Measurements from ENCODE around the gene LYPD6B. TPM values are rescaled to one million over a fixed set of nuclear protein-coding genes. Genes with fewer than 3 reads are reported as not detected.

Gene LYPD6B
- total RNA-seq, 4 donors from 2014 or later, result 0.49 to 0.54 TPM; not detected in 2

GRCh38 chr2:149041482-149041881, 3.0 kb downstream of the LYPD6B start:
- no peak for ATAC-seq
- Histone ChIP-seq H3K9me3 (peaks cover 0 to 17% (median 0%) of the 10 kb centered on the region in 3 donors), H3K27ac (no peak overlapping the region), H3K4me1 (peaks cover 0 to 10% (median 0%) of the 10 kb centered on the region in 3 donors), H3K36me3 (no peaks in the 10 kb centered on the region), H3K4me3 (no peak overlapping the region), H3K27me3 (peaks cover 45% of the 10 kb centered on the region)
- no peak for TF ChIP-seq CTCF (IDR thresholded peaks at IDR 0.05)
- WGBS, 2 donors (ENCODE audit: low coverage in 1 of 2), result 100% methylated on average over 1 of the region's 1 CpG; no CpG with 5 or more reads in 1 of the 2 donors

GRCh38 chr2:149042881-149043280, 4.4 kb downstream of the LYPD6B start:
- ATAC-seq, result no peak
- Histone ChIP-seq H3K27ac (no peak overlapping the region), H3K9me3 (peaks cover 0 to 29% (median 0%) of the 10 kb centered on the region in 3 donors), H3K36me3 (no peaks in the 10 kb centered on the region), H3K4me3 (no peak overlapping the region), H3K4me1 (peaks cover 0 to 10% (median 0%) of the 10 kb centered on the region in 3 donors), H3K27me3 (peaks cover 32% of the 10 kb centered on the region)
- TF ChIP-seq POLR2AphosphoS5 (IDR thresholded peaks at IDR 0.05), result no peak
- no peak for TF ChIP-seq POLR2A (IDR thresholded peaks at IDR 0.05)
- TF ChIP-seq EP300 (IDR thresholded peaks at IDR 0.05), result no peak
- TF ChIP-seq CTCF (IDR thresholded peaks at IDR 0.05), result no peak
- WGBS, 2 donors (ENCODE audit: low coverage in 1 of 2), result 8 to 32% methylated on average over 1 of the region's 1 CpG

GRCh38 chr2:149044500-149044899, 6.0 kb downstream of the LYPD6B start:
- H3K27me3 ChIP-seq, result peaks cover 16% of the 10 kb centered on the region
- no peak overlapping the region for H3K4me3 ChIP-seq
- H3K36me3 ChIP-seq, result no peaks in the 10 kb centered on the region
- peaks cover 0 to 33% (median 0%) of the 10 kb centered on the region in 3 donors for H3K9me3 ChIP-seq
- ATAC-seq, result no peak
- 58 to 90% methylated on average over 1 of the region's 1 CpG for WGBS, 2 donors (ENCODE audit: low coverage in 1 of 2)
- no peak overlapping the region for H3K27ac ChIP-seq
- TF ChIP-seq CTCF (IDR thresholded peaks at IDR 0.05) (no peak), POLR2AphosphoS5 (IDR thresholded peaks at IDR 0.05) (no peak), EP300 (IDR thresholded peaks at IDR 0.05) (no peak), POLR2A (IDR thresholded peaks at IDR 0.05) (no peak)
- H3K4me1 ChIP-seq, result no peaks in the 10 kb centered on the region

- ATAC-seq, result no peak
- Histone ChIP-seq H3K4me3 (no peak overlapping the region), H3K36me3 (no peaks in the 10 kb centered on the region), H3K9me3 (peaks cover 0 to 33% (median 0%) of the 10 kb centered on the region in 3 donors), H3K27me3 (no peaks in the 10 kb centered on the region), H3K27ac (no peak overlapping the region), H3K4me1 (no peaks in the 10 kb centered on the region)
- no peak for TF ChIP-seq EP300 (IDR thresholded peaks at IDR 0.05)
- TF ChIP-seq POLR2AphosphoS5 (IDR thresholded peaks at IDR 0.05), result no peak
- TF ChIP-seq CTCF (IDR thresholded peaks at IDR 0.05), result no peak
- no peak for TF ChIP-seq POLR2A (IDR thresholded peaks at IDR 0.05)
- 91 to 94% methylated on average over 2 of the region's 2 CpGs for WGBS, 2 donors (ENCODE audit: low coverage in 1 of 2)
Measured at GRCh38 chr2:149047118-149047517, 8.6 kb downstream of the LYPD6B start.

- ATAC-seq, result no peak
- H3K27ac ChIP-seq, result no peak overlapping the region
- H3K27me3 ChIP-seq, result no peaks in the 10 kb centered on the region
Measured at GRCh38 chr2:149049142-149049541, 10.6 kb downstream of the LYPD6B start.

More at GRCh38 chr2:149049142-149049541, 10.6 kb downstream of the LYPD6B start:
- H3K36me3 ChIP-seq, result no peaks in the 10 kb centered on the region
- H3K9me3 ChIP-seq, result peaks cover 0 to 33% (median 0%) of the 10 kb centered on the region in 3 donors
- WGBS, 2 donors (ENCODE audit: low coverage in 1 of 2), result 75 to 90% methylated on average over 2 of the region's 2 CpGs
- H3K4me3 ChIP-seq, result no peak overlapping the region
- TF ChIP-seq POLR2AphosphoS5 (IDR thresholded peaks at IDR 0.05) (no peak), POLR2A (IDR thresholded peaks at IDR 0.05) (no peak), CTCF (IDR thresholded peaks at IDR 0.05) (no peak), EP300 (IDR thresholded peaks at IDR 0.05) (no peak)
- H3K4me1 ChIP-seq, result no peaks in the 10 kb centered on the region

Data from gastroesophageal sphincter (tissue), 4 donors.